ENCODE measurements around the gene OR2H2. TPM values are rescaled to one million over a fixed set of nuclear protein-coding genes. Genes with fewer than 3 reads are reported as not detected.

OR2H2 gene
- not detected in 2 replicates for total RNA-seq

DNA sequence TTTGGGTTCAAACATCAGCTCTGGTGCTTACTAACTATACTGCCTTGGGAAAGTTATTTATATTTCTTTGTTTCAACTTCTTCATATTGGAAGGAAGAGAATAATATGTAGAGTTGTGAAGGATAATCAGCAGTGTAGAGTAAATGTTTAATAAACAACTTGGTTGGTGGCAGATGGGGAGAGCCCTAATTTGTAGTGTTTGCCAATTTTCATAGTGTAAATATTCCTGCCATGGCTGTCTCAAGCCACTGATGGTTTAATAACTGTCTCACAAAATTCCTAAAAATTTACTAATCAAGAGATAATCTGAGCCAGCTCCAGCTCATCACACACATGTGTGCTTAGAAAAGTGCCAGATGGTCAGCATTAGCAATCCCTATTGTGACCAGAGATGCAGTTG is at the start of gene OR2H2:
Gene OR2H2, plus strand, starts transcription at position 301 of the 400 bp plus-strand sequence. CDS start 2,824 bp downstream, outside the sequence.
- intact Hi-C loops (cut with micrococcal nuclease) = loop anchor here (10.0 kb wide), 1 partner anchor 570 kb away; no protein-coding TSS in a partner anchor

DNA sequence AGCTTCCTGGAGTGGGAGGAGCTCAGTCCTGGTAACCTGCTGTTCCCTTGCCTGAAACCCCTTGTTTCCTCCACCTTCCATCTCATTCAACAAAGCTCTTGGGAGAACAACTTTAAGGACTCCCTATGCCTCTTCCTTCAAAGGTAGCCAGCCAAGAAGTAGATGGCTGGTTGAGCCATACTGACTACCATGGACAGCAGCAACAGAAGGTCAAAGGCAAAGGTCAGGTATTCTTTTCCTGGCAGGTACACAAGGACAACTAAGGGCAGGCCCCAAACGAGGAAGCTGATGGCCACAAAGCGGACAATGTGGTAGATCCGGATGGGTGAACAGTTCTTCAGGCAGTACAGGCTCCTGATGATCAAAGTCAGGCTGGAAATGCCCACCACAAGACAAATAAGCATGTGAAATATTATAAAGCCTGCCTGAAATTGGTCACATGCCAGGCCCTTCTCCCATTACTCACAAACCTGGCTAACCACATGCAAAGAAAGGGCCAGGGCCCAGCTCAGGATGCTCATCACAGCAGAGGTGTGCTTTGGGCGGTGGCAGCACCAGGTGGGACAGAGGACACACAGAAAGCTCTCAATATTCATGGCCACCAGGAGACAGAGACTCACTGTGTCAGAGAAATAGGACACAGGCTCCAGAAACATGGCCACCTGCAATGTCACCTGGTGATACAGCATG is 47.1 kb upstream of the OR2H2 start:
- intact Hi-C loops (cut with micrococcal nuclease) = no loop called here

DNA sequence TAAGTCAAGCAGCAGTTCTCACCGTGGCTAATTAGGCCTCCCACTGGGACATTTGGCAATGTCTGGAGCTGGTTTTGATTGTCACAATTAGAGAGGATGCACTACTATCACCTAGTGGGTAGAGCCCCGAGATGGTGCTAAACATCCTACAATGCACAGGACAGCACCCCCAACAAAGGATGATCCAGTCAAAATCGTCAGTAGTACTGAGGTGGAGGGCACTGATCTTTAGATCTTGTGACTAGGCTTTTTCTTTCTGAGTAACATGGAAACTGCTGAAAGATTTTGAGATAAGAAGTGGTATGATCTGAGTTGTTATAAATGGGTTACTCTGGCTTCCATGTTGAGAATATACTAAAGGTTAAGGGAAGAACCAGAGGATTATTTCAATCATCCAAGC is 37.3 kb upstream of the OR2H2 start:
- intact Hi-C loops (cut with micrococcal nuclease) = no loop called here

DNA sequence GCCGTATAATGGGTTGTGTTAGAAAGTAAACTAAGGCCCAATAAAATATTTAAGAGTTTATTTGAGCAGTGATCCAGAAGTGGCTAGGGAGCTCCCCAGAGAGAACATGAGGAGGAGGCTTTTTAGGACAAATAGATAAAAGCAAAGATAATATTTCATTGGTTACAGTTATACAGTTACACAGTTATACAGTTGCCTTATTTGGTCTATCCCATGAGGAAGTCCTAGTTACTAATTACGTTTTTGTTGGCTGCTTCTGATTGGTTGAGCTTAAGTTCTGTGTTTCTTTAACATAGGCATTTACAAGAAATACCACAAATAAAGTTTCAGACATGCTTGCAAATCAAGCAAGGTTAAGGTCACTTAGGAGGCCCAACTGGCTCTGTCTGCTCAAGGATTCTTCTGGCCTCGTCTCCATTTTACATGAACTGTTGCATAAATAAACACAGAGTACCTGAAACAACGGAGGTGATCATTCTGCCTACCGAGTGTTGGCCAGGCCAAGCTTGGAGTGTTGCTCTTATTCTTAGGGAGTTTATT is 32.3 kb upstream of the OR2H2 start:
- intact Hi-C loops (cut with micrococcal nuclease) = no loop called here

DNA sequence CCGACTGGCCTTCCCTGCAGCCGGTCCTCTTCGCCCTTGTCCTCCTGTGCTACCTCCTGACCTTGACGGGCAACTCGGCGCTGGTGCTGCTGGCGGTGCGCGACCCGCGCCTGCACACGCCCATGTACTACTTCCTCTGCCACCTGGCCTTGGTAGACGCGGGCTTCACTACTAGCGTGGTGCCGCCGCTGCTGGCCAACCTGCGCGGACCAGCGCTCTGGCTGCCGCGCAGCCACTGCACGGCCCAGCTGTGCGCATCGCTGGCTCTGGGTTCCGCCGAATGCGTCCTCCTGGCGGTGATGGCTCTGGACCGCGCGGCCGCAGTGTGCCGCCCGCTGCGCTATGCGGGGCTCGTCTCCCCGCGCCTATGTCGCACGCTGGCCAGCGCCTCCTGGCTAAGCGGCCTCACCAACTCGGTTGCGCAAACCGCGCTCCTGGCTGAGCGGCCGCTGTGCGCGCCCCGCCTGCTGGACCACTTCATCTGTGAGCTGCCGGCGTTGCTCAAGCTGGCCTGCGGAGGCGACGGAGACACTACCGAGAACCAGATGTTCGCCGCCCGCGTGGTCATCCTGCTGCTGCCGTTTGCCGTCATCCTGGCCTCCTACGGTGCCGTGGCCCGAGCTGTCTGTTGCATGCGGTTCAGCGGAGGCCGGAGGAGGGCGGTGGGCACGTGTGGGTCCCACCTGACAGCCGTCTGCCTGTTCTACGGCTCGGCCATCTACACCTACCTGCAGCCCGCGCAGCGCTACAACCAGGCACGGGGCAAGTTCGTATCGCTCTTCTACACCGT is 31.5 kb upstream of the OR2H2 start:
- intact Hi-C loops (cut with micrococcal nuclease) = no loop called here

DNA sequence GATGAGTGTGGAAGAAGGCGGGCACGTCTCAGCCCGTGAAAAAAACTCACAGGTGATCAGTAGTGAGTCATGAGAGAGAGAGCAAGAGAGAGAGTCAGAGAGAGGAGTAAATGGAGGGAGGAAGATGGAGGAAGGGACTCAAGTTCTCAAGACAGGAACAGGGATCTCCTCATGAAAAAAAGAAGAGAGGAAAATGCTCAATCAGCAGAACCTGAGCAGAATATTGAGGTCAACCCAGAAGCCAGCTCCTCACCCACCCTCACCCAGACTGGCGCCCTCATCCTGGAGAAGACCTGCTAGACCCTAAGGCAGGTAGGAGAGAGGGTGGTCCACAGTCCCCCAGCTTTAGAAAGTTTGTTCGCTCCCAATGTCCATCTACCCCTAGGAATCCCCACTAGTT is 30.2 kb upstream of the OR2H2 start:
- intact Hi-C loops (cut with micrococcal nuclease) = no loop called here

DNA sequence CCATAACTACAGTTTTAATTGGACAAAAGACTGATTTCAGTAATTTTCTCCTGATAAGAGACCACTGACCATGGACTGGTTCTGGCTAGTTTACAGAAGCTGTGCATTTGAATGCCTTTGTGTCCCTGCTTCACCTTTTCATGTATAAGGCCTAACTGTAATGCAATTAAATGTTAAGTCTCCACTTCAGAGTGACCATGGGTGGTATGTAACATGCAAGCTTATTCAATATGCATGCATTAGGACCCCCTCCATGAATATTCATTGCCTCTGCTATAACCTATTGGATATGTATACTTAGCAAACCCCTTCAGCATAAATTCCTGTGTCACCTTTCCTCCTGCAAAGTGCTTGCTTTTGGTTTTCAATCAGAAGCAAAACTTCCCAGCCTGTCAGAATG is 27.6 kb upstream of the OR2H2 start:
- intact Hi-C loops (cut with micrococcal nuclease) = no loop called here

DNA sequence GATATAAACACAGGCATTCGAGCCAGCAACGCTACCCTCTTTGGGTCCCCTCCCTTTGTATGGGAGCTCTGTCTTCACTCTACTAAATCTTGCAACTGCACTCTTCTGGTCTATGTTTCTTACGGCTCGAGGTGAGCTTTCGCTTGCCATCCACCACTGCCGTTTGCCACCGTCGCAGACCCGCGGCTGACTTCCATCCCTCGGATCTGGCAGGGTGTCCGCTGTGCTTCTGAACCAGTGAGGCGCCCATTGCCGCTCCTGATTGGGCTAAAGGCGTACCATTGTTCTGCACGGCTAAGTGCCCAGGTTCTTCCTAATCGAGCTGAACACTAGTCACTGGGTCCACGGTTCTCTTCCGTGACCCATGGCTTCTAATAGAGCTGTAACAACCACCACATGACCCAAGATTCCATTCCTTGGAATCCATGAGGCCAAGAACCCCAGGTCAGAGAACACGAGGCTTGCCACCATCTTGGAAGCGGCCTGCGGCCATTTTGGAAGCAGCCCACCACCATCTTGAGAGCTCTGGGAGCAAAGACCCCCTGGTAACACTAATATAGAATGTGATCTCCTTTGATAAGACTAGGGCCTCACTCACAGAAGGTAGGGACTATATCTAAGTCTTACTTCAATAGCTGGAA is 26.4 kb upstream of the OR2H2 start:
- intact Hi-C loops (cut with micrococcal nuclease) = no loop called here

DNA sequence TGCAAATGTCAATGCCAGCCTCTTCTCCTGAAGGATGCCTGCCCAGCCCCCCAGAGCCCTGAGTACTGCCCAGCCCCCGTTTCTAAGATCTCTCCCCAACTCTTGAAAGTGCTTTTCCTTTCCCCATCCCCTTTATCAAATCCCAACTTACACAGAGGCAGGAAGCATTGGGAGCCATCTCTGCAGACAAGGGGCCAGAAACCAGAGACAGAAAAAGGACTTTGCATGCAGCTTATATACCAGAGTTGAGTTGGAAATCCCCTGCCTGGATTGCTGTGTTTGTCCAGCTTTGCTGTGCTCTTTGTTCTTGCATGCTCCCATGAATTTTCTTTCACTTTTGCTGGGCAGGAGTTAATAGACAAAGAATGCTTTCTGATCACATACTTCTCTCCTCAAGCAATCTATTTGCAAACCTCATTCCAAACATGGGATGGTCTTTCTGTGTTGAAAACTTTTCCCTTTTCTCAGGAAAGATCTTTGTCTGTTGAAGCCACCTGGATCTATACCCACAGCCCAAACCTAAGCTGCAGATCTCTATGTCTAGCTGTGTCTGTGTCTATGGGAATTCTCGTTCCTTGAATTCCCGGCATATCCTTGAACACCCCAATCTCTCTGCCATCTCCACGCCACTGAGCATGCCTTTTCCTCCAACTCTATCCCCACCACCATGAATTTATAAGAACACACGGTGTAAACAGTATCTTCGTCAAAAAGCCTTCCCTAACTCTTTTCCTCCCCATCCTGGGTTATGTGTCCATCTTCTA is 25.2 kb upstream of the OR2H2 start, which contains the start of gene UBD:
Gene UBD, minus strand, starts transcription at position 209 of the 764 bp plus-strand sequence. Its CDS starts 31 bp downstream, at position 178.
- intact Hi-C loops (cut with micrococcal nuclease) = no loop called here

DNA sequence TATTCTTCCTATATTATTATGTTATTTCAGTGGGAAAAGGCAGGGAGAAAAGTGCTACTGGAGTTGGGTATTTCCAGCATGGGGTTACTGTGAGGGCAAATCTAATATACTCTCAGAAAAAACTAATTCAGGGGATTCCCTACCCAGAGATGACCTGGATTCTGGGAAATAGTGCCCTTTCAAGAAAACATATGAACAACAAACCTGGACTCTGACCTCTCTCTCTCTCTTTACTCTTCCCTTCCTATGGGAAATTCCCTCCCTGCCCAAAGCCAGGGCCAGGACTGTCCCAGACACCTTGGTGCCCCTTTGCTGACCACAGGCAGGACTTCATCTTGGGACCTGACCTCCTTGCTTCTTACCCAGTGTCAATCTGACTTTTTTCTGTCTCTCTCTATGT is 23.8 kb upstream of the OR2H2 start:
- intact Hi-C loops (cut with micrococcal nuclease) = no loop called here

DNA sequence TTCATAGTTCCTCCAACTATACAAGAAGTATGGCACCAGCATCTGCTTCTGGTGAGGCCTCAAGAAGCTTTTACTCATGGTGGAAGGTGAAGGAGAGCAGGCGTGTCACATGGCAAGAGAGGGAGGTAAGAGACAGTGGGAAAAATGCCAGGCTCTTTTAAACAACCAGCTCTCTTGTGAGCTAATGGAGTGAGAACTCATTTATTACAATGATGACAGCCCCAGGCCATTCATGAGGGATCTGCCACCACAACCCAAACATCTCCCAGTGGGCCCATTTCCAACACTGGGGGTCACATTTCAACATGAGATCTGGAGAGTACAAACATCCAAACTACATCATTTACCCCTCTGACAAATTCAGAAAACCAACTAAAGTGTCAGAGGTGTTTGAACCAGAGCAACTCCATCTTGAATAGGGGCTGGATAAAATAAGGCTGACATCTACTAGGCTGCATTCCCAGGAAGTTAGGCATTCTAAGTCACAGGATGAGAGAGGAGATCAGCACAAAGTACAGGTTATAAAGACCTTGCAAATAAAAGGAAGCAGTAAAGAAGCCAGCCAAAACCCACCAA is 23.2 kb upstream of the OR2H2 start:
- intact Hi-C loops (cut with micrococcal nuclease) = no loop called here

DNA sequence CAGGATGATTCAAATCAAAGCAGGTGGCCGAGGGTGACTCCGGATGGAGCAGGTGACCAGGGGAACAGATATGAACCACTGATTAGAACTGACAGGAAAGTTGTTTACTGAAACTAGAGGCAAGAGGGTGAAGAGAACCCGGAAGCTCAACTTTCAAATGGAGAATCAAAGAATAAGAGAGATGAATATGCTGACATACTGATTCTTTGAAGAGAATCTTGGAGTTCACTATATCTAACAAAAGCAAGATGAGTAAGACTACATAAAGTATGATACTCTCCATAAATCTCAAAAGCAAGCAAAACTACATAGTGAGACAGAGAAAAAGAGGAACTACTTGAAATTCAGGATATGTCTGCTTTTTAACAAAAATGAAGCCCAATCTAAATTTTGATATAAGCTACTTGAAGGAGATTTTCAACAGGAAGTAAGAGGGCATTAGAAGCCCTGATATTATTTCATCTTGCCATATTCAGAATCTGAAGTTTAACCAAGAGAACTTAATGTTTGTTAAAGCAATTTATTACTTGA is 21.4 kb upstream of the OR2H2 start:
- intact Hi-C loops (cut with micrococcal nuclease) = no loop called here

DNA sequence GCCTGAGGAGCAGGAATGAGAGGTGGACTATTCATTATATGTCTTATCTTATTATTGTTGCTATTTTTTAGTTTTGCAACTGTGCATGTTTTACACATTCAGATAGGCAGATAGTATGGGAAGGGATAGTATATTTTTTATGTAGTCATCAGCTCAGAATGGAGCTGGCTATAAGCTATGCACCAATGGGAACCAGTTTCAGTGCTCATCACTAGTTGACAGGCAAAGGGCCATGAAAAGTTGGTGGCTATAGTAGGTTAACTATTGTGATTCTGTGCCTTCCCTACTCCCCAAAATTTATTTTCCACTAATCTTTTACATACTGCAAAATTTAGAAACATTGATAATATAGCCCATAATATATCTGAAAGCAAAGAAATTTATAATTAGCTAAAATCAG is 20.0 kb upstream of the OR2H2 start:
- intact Hi-C loops (cut with micrococcal nuclease) = no loop called here

DNA sequence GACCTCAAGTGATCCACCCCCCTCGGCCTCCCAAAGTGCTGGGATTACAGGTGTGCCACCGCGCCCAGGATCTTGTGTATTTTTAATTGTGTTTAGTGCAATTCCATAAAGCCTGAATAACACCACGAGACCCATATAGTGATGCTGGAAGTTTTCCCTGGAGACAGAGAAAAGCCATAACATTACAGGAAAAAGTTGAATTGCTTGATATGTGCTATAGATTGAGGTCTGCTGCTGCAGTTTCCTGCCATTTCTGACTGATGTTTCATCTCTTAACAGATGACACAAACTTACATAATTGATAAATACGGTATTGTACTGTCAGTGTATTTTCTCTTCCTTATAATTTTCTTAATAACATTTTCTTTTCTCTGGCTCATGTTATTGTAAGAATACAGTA is 18.1 kb upstream of the OR2H2 start:
- intact Hi-C loops (cut with micrococcal nuclease) = no loop called here

DNA sequence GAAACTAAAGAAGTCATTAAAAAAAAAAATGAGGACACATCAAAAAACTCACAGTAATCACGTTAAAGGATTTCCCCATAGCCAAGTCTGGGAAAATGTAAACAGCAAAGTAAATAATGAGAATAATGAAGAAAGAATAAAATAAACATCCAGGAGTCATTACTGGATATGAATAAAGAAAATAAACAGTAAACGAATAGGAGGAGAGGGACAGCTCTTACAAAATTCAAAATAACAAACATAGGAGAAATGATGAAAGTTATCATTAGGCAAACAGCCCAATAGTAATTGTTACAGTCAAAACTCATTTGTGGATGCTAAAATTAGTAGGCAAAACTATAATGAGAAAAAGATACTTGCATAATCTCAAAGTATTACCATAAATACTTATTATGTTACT is 17.4 kb upstream of the OR2H2 start:
- intact Hi-C loops (cut with micrococcal nuclease) = no loop called here

DNA sequence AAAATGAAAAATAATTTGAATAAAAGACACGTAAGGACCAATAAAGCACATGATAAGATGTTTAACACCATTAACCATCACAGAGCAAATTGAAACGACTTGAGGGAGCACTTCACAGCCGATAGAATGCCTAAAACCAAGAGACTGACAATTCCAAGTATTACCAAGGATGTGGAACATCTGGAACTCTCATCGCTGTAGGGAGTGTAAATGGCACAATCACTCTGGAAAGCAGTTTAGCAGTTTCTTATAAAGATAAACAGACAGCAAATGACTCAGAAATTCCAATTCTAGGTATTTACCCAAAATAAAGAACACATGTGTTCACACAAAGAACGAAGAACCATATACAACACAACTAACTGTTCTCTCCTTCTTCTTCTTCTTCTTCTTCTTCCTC is 16.9 kb upstream of the OR2H2 start:
- intact Hi-C loops (cut with micrococcal nuclease) = no loop called here

DNA sequence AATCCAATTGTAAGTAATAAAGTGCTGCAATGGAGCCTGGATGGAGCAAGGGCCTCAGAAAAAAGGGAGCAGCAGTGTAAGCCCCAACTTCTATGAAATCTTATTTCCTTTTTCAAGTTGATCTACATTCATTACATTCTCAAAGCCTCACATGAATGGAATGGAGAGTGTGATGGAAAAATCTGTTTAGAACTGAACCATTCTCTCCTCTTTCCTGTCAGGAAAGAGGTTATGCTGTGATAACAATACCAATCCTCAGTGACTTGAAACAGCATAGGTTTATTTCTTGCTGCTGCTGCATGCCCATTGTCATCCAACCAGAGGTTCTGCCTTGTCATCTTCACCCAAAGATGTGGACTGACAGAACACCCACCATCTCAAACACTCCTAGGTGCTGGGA is 8.9 kb upstream of the OR2H2 start:
- intact Hi-C loops (cut with micrococcal nuclease) = no loop called here

DNA sequence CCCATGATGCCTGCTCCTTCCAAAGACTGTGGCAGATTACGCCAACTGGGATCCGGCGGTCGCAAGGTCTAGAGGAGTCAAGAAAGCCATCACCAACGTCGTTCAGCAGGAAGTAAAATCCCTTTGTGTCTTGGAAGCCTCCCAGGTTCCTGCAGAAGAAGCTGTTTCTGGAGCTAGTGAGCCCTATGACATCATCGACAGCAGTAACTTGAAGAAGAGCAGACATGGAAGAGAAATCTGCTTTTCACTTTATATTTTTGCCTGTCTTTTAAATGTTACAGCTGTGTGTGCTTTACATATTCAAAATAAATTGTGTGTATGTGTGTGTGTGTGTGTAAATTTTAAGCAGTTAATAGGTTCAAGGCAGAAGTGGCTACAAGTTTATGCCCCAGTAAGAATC is 7.4 kb upstream of the OR2H2 start:
- intact Hi-C loops (cut with micrococcal nuclease) = no loop called here

DNA sequence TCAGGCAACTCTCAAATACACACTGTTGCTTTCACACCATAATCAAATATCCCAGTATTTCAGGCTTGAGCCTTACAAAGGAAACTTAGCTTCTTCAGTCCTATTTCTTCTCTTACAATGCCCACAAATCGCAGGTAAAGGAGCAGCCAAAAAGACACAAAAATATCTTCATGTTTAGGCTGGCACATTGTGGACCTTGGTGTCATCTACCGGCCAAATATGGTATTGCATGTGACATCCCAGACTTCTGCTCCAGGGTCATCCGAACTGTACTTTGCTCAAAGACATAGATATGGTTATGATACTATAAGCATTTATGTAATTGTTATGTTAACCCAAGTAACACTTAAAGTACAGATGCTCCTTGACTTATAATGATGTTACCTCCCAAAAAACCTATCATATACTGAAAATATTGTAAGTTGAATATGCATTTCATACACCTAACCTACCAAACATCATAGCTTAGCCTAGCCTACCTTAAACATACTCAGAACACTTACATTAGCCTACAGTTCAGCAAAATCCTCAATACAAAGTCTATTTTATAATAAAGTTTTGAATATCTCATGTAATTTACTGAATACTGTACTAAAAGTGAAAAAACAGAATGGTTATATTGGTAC is 4.6 kb downstream of the OR2H2 start:
- intact Hi-C loops (cut with micrococcal nuclease) = loop anchor here (1.0 to 10.0 kb wide), 2 partner anchors 575 to 752 kb away; no protein-coding TSS in a partner anchor

DNA sequence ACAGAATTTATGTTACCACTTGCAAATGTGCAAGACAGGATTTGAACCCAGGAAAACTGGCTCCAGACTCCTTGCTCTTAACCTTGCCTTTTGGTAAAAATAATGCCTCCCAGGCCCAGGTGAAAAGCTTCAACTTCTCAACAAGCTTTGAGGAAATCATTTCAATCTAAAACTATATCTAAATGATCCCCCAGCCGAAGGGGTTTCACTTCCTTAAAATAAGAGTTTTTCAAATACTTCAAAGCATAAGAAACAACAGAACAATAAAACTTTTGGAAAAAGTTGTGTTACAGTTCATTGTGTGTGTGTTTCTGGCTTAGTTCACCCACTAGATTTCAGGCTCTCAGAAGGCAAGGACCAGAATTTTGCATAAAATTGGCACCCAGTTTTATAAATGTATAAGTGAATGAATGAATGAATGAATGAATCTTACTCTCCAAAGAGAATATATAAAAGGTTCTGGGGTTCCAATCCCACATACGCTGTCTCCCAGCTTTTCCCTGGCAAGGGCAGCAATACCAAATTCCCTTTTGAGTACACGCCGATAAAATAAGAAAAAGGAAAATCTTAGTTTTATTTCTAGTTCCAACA is 5.4 kb downstream of the OR2H2 start:
- intact Hi-C loops (cut with micrococcal nuclease) = no loop called here
